GM21423 (cell line): ENCODE data around the gene PLEKHA8.

ENCODE experiments used
- ATAC-seq: cut with Tn5 transposase; IDR thresholded peaks from one replicate; pipeline ENCODE4 v1.9.1; 2021; ENCODE audit warnings: mild to moderate bottlenecking, moderate library complexity; ENCODE audit not compliant: unreplicated experiment

Gene PLEKHA8

GRCh38 chr7:30022991-30023390 is 5.2 kb upstream of the PLEKHA8 start:
- ATAC-seq, result no peak

GRCh38 chr7:30023524-30023923 is 4.7 kb upstream of the PLEKHA8 start:
- no peak for ATAC-seq

- ATAC-seq, result peak; percentile 75
These were observed 1.8 kb upstream of the PLEKHA8 start, which contains the start of gene FKBP14 for GRCh38 chr7:30026229-30027064. Gene FKBP14 (minus strand): TSS chr7:30026702. CDS start chr7:30026508, 194 bp downstream.

GRCh38 chr7:30027065-30027456 is 1.2 kb upstream of the PLEKHA8 start:
- ATAC-seq, result peak; percentile 29

GRCh38 chr7:30027740-30028215 is 434 bp upstream of the PLEKHA8 start:
- ATAC-seq, result peak; percentile 2

DNA sequence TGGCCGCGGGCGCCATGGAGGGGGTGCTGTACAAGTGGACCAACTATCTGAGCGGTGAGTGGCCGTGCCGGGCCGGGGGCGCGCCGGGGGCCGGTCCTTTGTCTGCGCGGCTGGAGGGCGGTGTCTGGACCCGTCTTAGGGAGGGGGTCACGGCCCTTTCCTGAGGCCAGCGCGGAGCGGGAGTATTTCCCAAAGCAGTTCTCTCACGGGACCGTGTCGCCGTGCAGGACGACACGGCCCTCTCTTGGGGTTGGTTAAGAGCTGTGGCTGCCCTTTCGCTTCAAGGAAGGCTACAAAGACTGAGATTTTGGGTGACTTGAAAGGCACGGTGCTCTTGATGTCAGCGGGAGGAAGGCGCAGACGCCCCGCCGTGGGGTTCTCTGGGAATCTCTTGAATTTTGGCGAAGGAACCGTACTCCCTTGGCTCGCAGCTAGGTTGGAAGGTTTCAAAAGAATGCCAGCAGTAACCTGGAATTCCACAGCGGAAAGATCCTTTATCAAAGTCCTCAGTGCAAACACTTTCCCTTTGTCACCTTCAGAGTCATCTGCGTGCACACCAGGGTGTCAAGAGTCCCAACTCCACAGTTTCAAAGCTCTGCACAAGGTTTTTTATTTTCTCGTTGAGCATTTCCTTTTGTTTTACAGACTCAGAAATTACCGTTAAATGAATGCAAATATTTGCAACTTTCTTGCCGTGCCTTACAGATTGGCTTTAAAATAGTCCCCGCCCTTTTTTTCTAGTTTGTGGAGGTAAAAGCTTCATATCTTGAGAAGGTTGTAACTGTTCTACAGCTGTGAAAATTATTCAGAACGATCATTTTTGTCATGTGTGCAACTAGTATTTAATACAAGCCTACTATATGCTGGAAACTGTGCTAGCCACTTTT is 780 bp downstream of the PLEKHA8 start:
- peak; percentile 14 for ATAC-seq

- no peak for ATAC-seq
These were observed 1.5 kb downstream of the PLEKHA8 start for GRCh38 chr7:30029696-30030095.

DNA sequence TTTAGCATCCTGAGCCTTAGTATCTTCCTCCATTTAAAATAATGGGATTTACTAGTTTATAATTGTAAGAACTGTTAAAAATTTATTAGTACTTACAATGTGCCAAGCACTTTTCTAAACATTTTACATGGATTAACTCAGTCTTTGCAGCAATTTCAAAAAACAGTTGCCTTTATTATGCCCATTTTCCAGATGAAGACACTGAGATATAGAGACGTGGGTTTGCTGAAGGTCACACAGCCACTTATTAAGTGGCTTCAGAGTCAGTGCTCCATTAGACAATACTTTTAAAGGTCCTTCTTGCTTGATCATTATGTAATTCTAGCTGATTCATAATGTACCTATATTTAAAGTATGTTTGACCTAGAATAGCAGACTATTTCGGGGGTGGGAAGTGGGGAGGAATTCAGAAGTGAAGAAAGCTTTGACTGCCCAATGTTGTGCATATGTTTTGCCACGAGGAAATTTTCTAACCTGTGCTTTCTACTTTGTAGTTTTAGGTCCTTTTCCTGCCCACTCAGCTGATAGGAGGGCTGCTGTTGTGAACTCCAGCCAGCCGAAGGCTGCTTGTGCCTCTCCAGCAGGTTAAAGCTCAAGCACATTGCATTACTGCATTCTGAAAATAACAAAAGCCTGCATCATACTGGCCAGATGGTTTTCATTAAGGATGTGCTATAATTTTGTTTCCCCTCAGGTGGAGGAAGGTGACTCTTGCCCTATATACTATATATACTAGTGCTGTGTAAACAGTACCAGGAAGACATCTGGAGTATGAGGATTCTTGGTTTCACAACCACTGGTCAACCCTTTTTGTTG is 4.3 kb downstream of the PLEKHA8 start:
- ATAC-seq, result no peak

- ATAC-seq, result no peak
These were observed 6.3 kb downstream of the PLEKHA8 start for GRCh38 chr7:30034501-30034900.

DNA sequence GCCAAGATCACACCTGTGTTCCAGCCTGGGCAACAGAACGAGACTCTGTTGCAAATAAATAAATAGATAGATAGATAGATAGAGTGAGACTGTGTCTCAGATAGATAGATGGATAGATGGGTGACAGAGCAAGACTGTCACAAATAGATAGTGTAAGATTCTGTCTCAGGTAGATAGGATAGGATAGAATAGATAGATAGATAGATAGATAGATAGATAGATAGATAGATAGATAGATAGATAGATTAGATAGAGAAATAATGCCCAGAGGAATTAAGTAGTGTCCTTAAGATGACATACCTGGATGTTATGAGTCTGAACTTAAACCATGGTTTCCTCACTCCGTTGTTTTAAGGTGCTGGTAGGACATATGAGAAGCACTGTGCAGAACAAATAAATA is 8.0 kb downstream of the PLEKHA8 start:
- no peak for ATAC-seq

DNA sequence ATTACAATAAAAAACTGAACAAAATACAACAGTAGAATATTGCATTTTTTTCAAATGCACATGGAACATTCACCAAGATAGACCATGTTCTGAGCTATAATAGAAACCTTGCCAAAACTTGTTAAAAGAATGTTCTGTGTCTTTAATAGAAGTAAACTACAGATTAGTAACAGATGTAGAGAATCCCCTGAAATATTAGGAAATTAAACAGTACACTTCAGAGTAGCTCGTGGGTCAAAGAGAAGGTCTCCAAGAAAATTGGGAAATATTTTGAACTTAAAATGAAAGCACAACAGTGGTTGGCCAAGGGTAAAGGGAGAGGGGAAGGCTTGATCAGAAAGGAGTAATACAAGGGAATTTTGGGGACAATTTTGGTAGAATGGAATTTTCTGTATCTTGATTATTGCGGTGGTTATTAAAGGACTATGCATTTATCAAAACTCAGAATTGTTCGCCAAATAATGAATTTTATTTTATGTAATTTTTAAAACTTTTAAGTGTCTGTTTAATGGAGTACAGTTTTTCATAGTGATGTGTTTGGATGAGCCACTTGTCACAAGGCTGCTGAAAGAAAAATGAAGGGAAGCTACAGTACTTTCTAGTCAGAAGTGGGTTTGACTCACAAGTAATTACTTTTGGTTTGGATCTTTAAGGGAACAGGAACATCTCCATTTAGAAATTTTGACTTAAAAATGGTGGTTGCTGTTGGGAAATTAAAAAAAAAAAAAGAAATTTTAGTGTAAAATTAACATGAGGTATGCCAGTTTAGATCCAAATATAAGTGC is 10.2 kb downstream of the PLEKHA8 start:
- no peak for ATAC-seq

- ATAC-seq, result no peak
These were observed 12.7 kb downstream of the PLEKHA8 start for GRCh38 chr7:30040938-30041337.

GRCh38 chr7:30041526-30042269 is 13.5 kb downstream of the PLEKHA8 start:
- no peak for ATAC-seq

DNA sequence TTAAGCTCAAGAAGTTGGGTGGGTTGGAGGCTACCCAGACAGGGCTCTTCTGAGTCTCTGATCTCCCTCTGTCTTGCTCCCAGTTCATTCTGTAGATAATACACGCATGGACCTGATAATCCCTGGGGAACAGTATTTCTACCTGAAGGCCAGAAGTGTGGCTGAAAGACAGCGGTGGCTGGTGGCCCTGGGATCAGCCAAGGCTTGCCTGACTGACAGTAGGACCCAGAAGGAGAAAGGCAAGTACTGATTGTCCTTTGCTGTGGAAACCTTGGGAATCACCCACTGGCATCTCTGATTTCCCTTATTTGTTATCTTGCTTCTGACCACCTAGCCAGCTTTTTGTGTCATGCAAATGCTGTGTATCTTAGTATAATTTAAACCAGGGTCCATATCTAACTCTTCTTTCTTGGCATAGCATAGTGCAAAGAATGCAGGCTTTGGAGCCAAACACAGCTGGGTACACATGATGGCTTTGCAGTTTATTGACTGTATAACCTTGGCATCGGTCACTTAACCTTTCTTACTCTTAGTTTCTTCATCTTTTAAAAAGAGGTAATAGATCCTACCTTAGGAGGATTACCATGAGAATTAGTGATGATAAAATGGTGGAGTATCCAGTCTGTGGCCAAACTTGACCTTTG is 18.0 kb downstream of the PLEKHA8 start:
- ATAC-seq, result no peak

GRCh38 chr7:30047124-30047523 is 18.9 kb downstream of the PLEKHA8 start:
- ATAC-seq, result no peak

DNA sequence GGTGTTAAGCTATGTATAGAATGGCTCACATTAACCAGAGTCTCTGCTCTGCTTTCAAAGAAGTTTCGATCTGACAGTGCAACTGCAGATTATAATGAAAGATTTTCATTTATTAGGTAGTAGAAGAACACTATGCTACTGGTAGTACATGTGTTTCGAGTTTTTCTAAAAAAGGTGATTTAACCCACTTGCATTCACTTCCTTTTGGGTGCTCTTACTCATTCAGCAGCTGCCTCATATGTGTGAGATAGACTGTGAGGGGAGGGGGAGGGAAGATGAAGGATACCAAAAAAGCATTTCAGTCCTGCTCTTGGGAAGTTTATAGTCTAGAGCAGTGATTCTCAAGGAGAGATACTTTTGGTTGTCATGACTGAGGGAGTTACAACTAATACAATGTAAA is 20.4 kb downstream of the PLEKHA8 start:
- ATAC-seq, result no peak

GRCh38 chr7:30049173-30049572 is 21.0 kb downstream of the PLEKHA8 start:
- ATAC-seq, result no peak

GRCh38 chr7:30053068-30053467 is 24.9 kb downstream of the PLEKHA8 start:
- no peak for ATAC-seq

- ATAC-seq, result no peak
These were observed 29.5 kb downstream of the PLEKHA8 start for GRCh38 chr7:30057741-30058140.
